ENCODE results near the gene PRKN. TPM values are rescaled to one million over a fixed set of nuclear protein-coding genes. Genes with fewer than 3 reads are reported as not detected.

PRKN gene
- total and polyA plus RNA-seq, 5 donors from 2014 or later: 0.24 to 3.7 (median 2.5) TPM

DNA sequence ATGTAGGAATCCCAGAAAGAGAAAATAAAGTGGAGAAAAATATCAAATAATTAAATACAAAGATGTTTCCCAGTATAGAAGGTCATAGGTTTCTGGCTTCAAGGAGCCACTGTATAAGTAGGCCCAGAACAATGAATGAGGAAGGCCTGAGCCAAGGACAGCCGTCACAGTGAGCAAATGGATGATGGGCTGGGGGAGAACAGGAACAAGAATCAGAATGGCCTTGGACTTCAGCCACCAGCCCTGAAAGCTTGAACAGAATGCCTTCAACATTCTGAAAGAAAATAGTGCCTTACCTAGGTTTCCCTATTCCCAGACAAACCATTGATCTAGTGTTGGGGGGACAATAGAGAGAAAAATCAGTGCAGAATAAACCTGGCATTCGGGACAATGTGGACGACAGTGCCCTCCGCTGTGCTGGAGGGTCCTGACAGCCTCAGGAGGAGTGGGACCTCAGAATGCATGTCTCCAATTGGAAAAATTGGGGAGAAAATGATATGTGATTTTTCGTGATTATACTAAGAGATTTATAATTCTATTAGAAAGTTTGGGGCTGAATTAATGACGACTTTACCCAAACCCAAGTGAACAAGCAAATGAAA, 1119.8 kb downstream of the PRKN start:
- Mint-ChIP-seq H3K27me3 (no peaks in the 10 kb centered on the region), H3K4me3 (no peak overlapping the region), H3K9me3 (peaks cover 0 to 15% (median 0%) of the 10 kb centered on the region in 7 donors), H3K4me1 (no peaks in the 10 kb centered on the region), H3K27ac (no peak overlapping the region), H3K36me3 (no peaks in the 10 kb centered on the region)
- no peak for DNase-seq
- no peaks in the 10 kb centered on the region for H3K9me3 ChIP-seq (ENCODE audit: control insufficient read depth in 2 of 2, low read length in 2 of 2)
- H3K4me1 ChIP-seq (ENCODE audit: control insufficient read depth, insufficient read depth, low read length, poor library complexity, severe bottlenecking): no peaks in the 10 kb centered on the region
- ATAC-seq (ENCODE audit: low read depth in 2 of 2): no peak
- H3K27me3 ChIP-seq (ENCODE audit: control insufficient read depth, insufficient read depth, low read length): no peaks in the 10 kb centered on the region
- no peaks in the 10 kb centered on the region for H3K36me3 ChIP-seq (ENCODE audit: control insufficient read depth, insufficient read depth, low read length)
- H3K4me3 ChIP-seq (ENCODE audit: low read depth, low read length): no peak overlapping the region
- H3K27ac ChIP-seq (ENCODE audit: insufficient read depth, low read length, poor library complexity, severe bottlenecking): no peak overlapping the region

- Mint-ChIP-seq H3K36me3 (no peaks in the 10 kb centered on the region), H3K4me3 (no peak overlapping the region), H3K4me1 (no peaks in the 10 kb centered on the region), H3K9me3 (peaks cover 0 to 2% (median 0%) of the 10 kb centered on the region in 7 donors), H3K27me3 (no peaks in the 10 kb centered on the region), H3K27ac (no peak overlapping the region)
- Histone ChIP-seq H3K4me3 (ENCODE audit: low read depth, low read length) (no peak overlapping the region), H3K27ac (ENCODE audit: insufficient read depth, low read length, poor library complexity, severe bottlenecking) (no peak overlapping the region), H3K4me1 (ENCODE audit: control insufficient read depth, insufficient read depth, low read length, poor library complexity, severe bottlenecking) (no peaks in the 10 kb centered on the region), H3K9me3 (ENCODE audit: control insufficient read depth in 2 of 2, low read length in 2 of 2) (no peaks in the 10 kb centered on the region), H3K27me3 (ENCODE audit: control insufficient read depth, insufficient read depth, low read length) (no peaks in the 10 kb centered on the region), H3K36me3 (ENCODE audit: control insufficient read depth, insufficient read depth, low read length) (no peaks in the 10 kb centered on the region)
- ATAC-seq (ENCODE audit: low read depth in 2 of 2) (no peak), DNase-seq (no peak)
Observed at GRCh38 chr6:161602359-161602758, 1125.2 kb downstream of the PRKN start.

- H3K27me3 ChIP-seq (ENCODE audit: control insufficient read depth, insufficient read depth, low read length): no peaks in the 10 kb centered on the region
- no peaks in the 10 kb centered on the region for H3K4me1 Mint-ChIP-seq
- H3K4me3 Mint-ChIP-seq: no peak overlapping the region
- no peaks in the 10 kb centered on the region for H3K36me3 Mint-ChIP-seq
- H3K27ac ChIP-seq (ENCODE audit: insufficient read depth, low read length, poor library complexity, severe bottlenecking): no peak overlapping the region
- no peak overlapping the region for H3K4me3 ChIP-seq (ENCODE audit: low read depth, low read length)
- no peaks in the 10 kb centered on the region for H3K9me3 ChIP-seq (ENCODE audit: control insufficient read depth in 2 of 2, low read length in 2 of 2)
- no peaks in the 10 kb centered on the region for H3K36me3 ChIP-seq (ENCODE audit: control insufficient read depth, insufficient read depth, low read length)
- no peak overlapping the region for H3K27ac Mint-ChIP-seq
- DNase-seq (no peak), ATAC-seq (ENCODE audit: low read depth in 2 of 2) (no peak)
- H3K27me3 Mint-ChIP-seq: no peaks in the 10 kb centered on the region
- peaks cover 0 to 4% (median 1%) of the 10 kb centered on the region in 7 donors for H3K9me3 Mint-ChIP-seq
- no peaks in the 10 kb centered on the region for H3K4me1 ChIP-seq (ENCODE audit: control insufficient read depth, insufficient read depth, low read length, poor library complexity, severe bottlenecking)
Observed at GRCh38 chr6:161598896-161599295, 1128.7 kb downstream of the PRKN start.

DNA sequence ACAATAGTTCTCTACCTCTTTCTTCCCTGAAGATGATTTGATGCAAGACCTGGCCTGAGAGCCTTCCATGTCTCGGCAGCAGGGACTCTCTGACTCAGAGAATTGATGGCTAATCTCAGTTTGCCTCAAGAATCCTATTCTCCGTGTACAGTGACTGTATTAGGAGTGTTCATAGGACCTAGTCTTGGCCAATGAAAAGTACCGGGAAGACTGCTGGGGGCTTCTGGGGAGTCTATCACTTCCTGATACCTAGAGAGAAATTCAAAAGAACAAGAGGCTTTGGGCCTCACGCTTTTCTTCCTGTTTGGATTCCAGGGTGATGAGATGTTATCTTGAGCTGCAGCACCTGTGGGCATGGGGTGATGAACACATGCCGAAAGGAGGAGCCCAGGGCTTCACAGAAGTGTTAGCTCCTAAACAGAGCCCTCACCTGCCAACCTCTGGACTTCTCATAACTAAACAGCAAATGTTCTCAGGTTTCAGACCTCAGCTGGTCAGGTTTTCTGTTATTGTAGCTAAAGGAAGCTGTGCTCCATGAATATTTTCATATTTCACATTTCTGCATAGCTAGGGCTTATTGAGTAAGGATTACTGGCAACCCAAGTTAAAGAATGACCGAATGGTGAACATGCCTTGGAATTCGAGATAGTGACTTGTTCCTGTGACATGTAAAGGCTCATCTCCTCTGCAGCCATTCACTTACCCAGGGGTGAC, 1130.6 kb downstream of the PRKN start:
- Mint-ChIP-seq H3K4me3 (no peak overlapping the region), H3K27ac (no peak overlapping the region), H3K27me3 (no peaks in the 10 kb centered on the region), H3K36me3 (no peaks in the 10 kb centered on the region), H3K9me3 (peaks cover 0 to 4% (median 3%) of the 10 kb centered on the region in 7 donors), H3K4me1 (peaks cover 0 to 4% (median 0%) of the 10 kb centered on the region in 4 donors)
- no peaks in the 10 kb centered on the region for H3K36me3 ChIP-seq (ENCODE audit: control insufficient read depth, insufficient read depth, low read length)
- ATAC-seq (ENCODE audit: low read depth in 2 of 2) (no peak), DNase-seq (no peak)
- H3K4me1 ChIP-seq (ENCODE audit: control insufficient read depth, insufficient read depth, low read length, poor library complexity, severe bottlenecking): no peaks in the 10 kb centered on the region
- no peak overlapping the region for H3K27ac ChIP-seq (ENCODE audit: insufficient read depth, low read length, poor library complexity, severe bottlenecking)
- H3K27me3 ChIP-seq (ENCODE audit: control insufficient read depth, insufficient read depth, low read length): no peaks in the 10 kb centered on the region
- H3K9me3 ChIP-seq (ENCODE audit: control insufficient read depth in 2 of 2, low read length in 2 of 2): no peaks in the 10 kb centered on the region
- H3K4me3 ChIP-seq (ENCODE audit: low read depth, low read length): no peak overlapping the region

DNA sequence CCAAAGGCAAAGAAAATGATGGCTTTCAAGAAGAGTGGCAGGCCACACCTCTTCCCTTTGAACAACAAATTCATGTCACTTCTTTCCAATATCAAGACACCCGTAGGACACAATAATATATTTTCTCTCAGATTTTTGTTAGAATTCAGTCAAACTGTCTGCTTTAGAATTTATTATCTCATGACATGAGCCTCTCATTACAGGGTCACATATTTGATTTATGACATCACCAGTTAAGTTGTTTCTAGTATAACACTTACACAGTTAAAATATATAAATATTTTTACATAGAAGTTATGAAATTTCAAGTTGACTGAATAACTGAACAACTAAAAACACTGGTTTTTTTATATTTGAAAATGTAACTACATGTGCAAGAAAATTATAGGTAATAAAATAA, 1133.2 kb downstream of the PRKN start:
- peaks cover 0 to 4% (median 0%) of the 10 kb centered on the region in 4 donors for H3K4me1 Mint-ChIP-seq
- no peak for ATAC-seq (ENCODE audit: low read depth in 2 of 2)
- DNase-seq: no peak
- peaks cover 0 to 4% (median 3%) of the 10 kb centered on the region in 7 donors for H3K9me3 Mint-ChIP-seq
- no peak overlapping the region for H3K4me3 Mint-ChIP-seq
- no peaks in the 10 kb centered on the region for H3K36me3 ChIP-seq (ENCODE audit: control insufficient read depth, insufficient read depth, low read length)
- H3K27ac Mint-ChIP-seq: no peak overlapping the region
- no peaks in the 10 kb centered on the region for H3K27me3 Mint-ChIP-seq
- no peaks in the 10 kb centered on the region for H3K27me3 ChIP-seq (ENCODE audit: control insufficient read depth, insufficient read depth, low read length)
- H3K36me3 Mint-ChIP-seq: no peaks in the 10 kb centered on the region
- H3K27ac ChIP-seq (ENCODE audit: insufficient read depth, low read length, poor library complexity, severe bottlenecking): no peak overlapping the region
- H3K9me3 ChIP-seq (ENCODE audit: control insufficient read depth in 2 of 2, low read length in 2 of 2): no peaks in the 10 kb centered on the region
- no peaks in the 10 kb centered on the region for H3K4me1 ChIP-seq (ENCODE audit: control insufficient read depth, insufficient read depth, low read length, poor library complexity, severe bottlenecking)
- no peak overlapping the region for H3K4me3 ChIP-seq (ENCODE audit: low read depth, low read length)

DNA sequence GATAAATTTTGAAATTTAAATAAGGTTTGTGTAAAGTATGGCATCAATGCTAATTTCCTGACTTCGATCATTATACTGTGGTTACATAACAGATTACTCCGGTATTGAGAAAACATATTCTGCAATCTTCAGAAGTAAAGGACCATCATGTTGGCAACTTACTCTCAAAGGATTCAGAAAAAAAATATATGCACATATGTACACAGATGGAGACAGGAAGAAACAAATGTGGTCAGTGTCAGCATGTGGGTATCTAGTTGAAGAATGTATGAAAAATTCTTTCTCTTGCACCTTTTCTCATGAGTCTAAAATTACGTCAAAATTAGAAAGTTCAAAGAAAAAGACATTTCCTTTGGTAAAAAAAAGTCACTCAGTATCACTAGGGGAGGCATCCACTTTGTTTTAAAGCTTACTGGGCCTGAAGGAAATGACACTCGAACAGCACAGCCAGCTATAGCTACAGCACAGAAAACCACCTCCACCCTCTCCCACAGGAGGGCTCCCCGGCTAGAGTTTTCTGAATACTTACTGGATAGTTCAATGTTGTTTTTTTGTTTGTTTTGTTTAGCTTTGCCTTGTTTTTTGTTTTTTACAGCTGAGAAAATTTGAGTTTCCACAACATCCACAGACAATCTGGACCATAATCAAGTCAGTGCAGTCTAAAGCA, 1136.5 kb downstream of the PRKN start:
- H3K4me3 Mint-ChIP-seq: no peak overlapping the region
- Histone ChIP-seq H3K36me3 (ENCODE audit: control insufficient read depth, insufficient read depth, low read length) (no peaks in the 10 kb centered on the region), H3K27me3 (ENCODE audit: control insufficient read depth, insufficient read depth, low read length) (no peaks in the 10 kb centered on the region), H3K4me1 (ENCODE audit: control insufficient read depth, insufficient read depth, low read length, poor library complexity, severe bottlenecking) (no peaks in the 10 kb centered on the region), H3K9me3 (ENCODE audit: control insufficient read depth in 2 of 2, low read length in 2 of 2) (no peaks in the 10 kb centered on the region), H3K27ac (ENCODE audit: insufficient read depth, low read length, poor library complexity, severe bottlenecking) (no peak overlapping the region), H3K4me3 (ENCODE audit: low read depth, low read length) (no peak overlapping the region)
- H3K9me3 Mint-ChIP-seq: peaks cover 0 to 4% (median 3%) of the 10 kb centered on the region in 7 donors
- peaks cover 0 to 4% (median 0%) of the 10 kb centered on the region in 4 donors for H3K4me1 Mint-ChIP-seq
- H3K36me3 Mint-ChIP-seq: no peaks in the 10 kb centered on the region
- ATAC-seq (ENCODE audit: low read depth in 2 of 2) (no peak), DNase-seq (no peak)
- H3K27ac Mint-ChIP-seq: no peak overlapping the region
- H3K27me3 Mint-ChIP-seq: no peaks in the 10 kb centered on the region

DNA sequence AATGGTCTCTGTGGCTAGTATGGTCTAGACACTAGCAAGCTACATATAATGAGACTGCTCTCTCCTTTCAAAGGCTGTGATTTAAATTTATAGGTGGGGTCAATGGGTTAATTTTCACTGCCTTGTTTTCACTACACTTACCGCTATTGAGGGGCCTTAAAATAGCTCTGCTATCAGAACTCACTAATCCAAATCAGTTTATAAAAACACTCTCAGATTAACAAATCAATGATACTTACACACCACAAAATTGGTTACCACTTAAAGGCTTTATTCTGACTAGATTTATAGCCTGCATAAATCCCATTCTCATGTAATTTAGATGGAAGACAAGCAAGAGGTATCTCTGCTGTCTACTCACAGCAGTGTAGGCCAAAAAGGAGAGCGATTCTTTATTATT, 1140.7 kb downstream of the PRKN start:
- Histone ChIP-seq H3K4me1 (ENCODE audit: control insufficient read depth, insufficient read depth, low read length, poor library complexity, severe bottlenecking) (no peaks in the 10 kb centered on the region), H3K27me3 (ENCODE audit: control insufficient read depth, insufficient read depth, low read length) (no peaks in the 10 kb centered on the region), H3K36me3 (ENCODE audit: control insufficient read depth, insufficient read depth, low read length) (no peaks in the 10 kb centered on the region), H3K27ac (ENCODE audit: insufficient read depth, low read length, poor library complexity, severe bottlenecking) (no peak overlapping the region), H3K4me3 (ENCODE audit: low read depth, low read length) (no peak overlapping the region), H3K9me3 (ENCODE audit: control insufficient read depth in 2 of 2, low read length in 2 of 2) (no peaks in the 10 kb centered on the region)
- H3K27ac Mint-ChIP-seq: no peak overlapping the region
- DNase-seq (no peak), ATAC-seq (ENCODE audit: low read depth in 2 of 2) (no peak)
- peaks cover 6% of the 10 kb centered on the region for H3K27me3 Mint-ChIP-seq
- H3K4me1 Mint-ChIP-seq: no peaks in the 10 kb centered on the region
- no peaks in the 10 kb centered on the region for H3K36me3 Mint-ChIP-seq
- H3K4me3 Mint-ChIP-seq: no peak overlapping the region
- no peaks in the 10 kb centered on the region for H3K9me3 Mint-ChIP-seq
